ENCODE measurements around the gene SLC25A14. TPM values are rescaled to one million over a fixed set of nuclear protein-coding genes. Genes with fewer than 3 reads are reported as not detected.
"Not testable (repeated sequence)": the region's sequence is repeated elsewhere in the genome, so short reads cannot be mapped to it uniquely, and the experiment has no call there.

The SLC25A14 gene, protein sequence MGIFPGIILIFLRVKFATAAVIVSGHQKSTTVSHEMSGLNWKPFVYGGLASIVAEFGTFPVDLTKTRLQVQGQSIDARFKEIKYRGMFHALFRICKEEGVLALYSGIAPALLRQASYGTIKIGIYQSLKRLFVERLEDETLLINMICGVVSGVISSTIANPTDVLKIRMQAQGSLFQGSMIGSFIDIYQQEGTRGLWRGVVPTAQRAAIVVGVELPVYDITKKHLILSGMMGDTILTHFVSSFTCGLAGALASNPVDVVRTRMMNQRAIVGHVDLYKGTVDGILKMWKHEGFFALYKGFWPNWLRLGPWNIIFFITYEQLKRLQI
- total RNA-seq (2014; rRNA removed; shearing (Covaris generic)), result 13.3 and 13.4 TPM in 2 replicates
- 6.2 and 7.2 TPM in 2 replicates for polyA plus RNA-seq (2015; cell fraction: cytosol; rRNA removed)
- 99.4 and 120 TPM in 2 replicates for polyA plus RNA-seq (2015; cell fraction: nucleus; rRNA removed)

DNA sequence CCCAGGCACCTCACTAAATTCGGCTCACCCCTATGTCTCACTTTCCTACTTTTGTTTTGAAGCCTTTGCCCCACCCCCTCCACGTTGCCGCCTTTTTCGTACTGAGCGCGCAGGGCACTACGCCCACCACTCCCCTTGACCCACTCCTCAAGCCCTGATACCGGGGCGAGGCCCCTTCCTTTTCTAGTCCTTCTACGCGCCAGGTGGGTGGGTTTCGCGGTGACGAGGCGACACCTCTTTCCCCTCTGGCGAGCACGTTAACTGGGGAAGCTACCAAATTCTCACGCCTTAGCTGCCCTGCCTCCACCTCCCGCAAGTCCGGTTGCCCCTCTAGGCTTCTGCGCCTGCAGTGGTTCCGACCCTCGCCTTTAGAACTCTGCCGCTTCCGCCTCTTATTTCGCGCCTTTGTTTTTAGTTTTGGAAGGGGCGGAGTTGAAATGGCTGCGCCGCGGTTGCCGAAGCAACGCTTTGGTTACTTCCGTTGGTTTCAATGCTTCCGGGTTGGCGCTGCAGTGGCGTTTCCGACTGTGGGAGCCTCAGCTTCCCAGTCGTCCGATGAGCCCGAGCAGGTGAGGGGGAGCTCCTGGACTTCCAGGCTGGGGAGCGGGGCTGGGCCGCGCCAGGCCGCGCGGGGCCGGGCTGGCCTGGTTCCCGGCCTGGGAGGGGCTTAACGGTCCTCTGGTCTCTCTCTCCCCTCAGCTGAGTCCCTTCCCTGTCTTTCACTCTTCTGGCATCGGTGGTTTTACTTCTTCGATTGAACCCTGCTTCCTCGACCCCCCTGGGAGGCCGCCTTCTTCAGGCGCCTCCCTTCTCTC, at the start of gene SLC25A14:
TSS of gene SLC25A14 (plus strand) at position 512 of the 815 bp plus-strand sequence. CDS start 360 bp downstream, outside the sequence.
- in situ Hi-C loops (cut with HindIII; ENCODE audit: low pct_unique_long_range_greater_than_20kb, low sequenced_read_pairs), result no loop called here
- peak; percentile 71 for DNase-seq (ENCODE audit: low read depth, low spot score)

DNA sequence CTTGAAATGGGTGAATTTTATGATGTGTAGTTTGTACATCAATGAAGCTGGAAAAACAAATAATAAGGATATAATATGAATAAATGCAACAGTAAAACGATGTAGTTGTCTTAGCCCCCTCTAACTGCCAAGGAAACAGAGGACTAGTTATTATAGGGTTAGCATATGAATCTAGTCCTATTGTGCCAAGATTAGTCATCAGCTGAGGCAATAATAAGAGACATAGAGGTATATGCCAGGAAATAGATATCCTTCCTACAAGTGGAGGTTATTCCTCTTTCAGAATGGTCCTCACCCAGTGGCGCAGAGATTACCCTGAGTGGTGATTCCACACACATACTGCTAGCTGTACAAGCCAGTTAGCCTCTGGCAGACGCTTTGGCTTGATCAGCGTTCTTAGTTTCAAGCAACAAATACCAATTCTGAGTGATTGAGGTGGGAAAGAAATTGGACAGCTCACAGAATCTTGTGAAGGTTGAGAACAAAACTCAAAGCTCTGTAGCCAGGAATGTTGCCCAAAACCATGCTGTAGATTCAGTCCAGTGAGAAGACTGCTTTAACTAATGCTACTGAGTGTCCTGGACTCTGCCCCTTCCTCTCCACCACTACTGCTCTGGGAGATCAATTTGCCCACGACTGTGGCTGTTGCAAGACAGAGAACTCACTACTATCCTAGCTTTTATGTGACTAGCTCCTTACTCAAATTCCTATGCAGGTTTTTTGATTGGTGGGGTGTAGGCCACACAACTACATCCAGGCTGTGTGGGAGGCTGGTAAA, 44.0 kb upstream of the SLC25A14 start:
- no peak for DNase-seq (ENCODE audit: low read depth, low spot score)
- in situ Hi-C loops (cut with HindIII; ENCODE audit: low pct_unique_long_range_greater_than_20kb, low sequenced_read_pairs), result no loop called here

DNA sequence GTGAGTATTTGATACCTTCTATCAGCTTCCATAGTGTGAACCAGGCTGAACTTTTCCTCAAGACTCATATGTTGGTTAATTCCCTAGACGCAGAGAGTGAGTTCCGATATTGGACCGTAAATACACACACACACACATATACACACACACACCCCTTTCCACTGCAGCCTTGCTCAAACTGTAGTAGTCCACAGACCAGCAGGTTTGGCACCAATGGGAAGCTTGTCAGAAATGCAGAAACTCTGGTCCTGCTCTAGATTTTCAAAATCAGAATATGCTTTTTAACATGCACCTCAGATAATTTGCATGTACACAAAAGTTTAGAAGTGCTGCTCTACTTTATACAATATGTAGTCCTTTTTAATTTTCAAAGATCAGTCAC, 43.4 kb upstream of the SLC25A14 start:
- no peak for DNase-seq (ENCODE audit: low read depth, low spot score)
- in situ Hi-C loops (cut with HindIII; ENCODE audit: low pct_unique_long_range_greater_than_20kb, low sequenced_read_pairs), result no loop called here

DNA sequence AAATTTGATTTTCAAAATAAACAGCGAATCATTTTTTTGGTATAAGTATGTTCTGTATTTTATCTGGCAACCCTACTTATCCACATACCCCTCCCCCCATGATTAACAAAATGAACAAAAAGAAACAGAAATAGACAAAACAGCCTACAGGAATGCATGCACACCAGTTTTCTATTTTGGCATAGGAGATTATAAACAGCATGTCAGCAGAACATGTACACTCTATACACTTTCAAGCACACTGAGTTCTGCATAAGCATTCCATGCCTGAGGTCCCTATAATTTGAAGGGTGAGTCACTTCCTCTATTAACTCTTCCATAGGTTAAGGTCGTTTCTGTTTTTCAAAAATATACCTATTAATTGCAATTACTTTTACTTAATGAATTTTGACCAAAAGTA, 43.0 kb upstream of the SLC25A14 start:
- in situ Hi-C loops (cut with HindIII; ENCODE audit: low pct_unique_long_range_greater_than_20kb, low sequenced_read_pairs), result no loop called here
- no peak for DNase-seq (ENCODE audit: low read depth, low spot score)

DNA sequence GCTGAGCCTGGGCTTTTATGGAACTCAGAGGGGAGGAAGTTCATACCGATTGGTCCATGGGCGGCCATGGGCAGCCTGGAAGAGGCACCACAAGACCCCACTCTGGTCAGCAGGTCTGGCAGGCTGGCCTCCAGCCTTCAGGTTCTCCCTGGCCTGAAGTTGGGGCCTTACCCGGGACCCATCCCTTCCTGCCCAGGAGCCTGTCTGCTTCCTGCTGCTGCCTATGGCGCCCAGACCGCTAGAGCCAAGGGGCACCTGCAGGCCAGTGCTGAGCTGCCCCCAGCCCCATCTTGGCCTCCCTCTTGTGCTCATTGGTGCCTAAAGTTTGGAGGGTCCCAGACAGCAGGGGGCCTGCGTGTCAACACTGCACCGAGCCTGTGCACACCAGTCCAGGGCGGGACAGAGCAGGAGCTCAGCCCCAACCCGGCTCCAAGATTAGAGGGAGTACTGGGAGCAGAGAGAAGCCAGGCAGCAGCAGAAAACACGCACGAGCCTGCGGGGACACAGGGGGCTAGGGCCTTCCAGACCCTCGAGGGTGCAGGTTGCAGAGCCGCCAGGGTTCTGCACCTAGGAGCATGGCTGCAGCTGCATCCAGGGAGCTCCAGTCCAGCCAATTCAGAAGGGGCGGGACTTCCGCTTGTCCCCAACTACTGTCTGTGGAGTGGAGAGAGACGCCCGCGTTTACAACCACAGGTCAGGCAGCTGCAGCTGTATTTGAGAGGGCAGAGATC, 40.3 kb upstream of the SLC25A14 start:
- in situ Hi-C loops (cut with HindIII; ENCODE audit: low pct_unique_long_range_greater_than_20kb, low sequenced_read_pairs), result no loop called here

DNA sequence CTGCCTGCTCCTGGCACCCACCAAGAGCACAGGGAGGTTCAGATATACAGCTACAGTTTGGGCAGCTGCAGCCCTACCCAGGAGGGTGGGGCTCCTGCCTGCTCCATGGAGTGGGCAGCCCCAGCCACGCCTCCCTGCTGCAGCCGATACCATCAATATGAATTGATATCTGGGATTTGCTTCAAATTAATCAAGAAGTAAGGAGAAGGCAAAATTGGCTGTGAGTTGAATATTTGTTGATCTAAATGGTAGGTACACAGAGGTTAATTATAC, 39.8 kb upstream of the SLC25A14 start:
- in situ Hi-C loops (cut with HindIII; ENCODE audit: low pct_unique_long_range_greater_than_20kb, low sequenced_read_pairs), result no loop called here

More for the DNA sequence above, 40.3 kb upstream of the SLC25A14 start:
- no peak for DNase-seq (ENCODE audit: low read depth, low spot score)

DNA sequence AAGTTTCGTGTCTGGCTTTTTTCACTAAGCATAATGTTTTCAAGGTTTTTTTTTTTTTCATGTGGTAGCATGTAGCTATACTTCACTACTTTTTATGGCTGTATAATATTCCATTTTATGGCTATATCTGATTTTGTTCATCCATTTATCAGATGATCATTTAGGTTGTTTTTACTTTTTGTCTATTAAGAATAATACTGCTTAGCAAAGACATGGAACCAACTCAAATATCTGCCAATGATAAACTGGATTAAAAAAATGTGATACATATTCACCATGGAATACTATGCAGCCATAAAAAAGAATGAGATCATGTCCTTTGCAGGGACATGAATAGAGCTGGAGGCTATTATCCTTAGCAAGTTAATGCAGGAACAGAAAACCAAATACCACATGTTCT, 38.3 kb upstream of the SLC25A14 start:
- DNase-seq (ENCODE audit: low read depth, low spot score), result no peak
- in situ Hi-C loops (cut with HindIII; ENCODE audit: low pct_unique_long_range_greater_than_20kb, low sequenced_read_pairs), result no loop called here

More for the DNA sequence above, 39.8 kb upstream of the SLC25A14 start:
- no peak for DNase-seq (ENCODE audit: low read depth, low spot score)

DNA sequence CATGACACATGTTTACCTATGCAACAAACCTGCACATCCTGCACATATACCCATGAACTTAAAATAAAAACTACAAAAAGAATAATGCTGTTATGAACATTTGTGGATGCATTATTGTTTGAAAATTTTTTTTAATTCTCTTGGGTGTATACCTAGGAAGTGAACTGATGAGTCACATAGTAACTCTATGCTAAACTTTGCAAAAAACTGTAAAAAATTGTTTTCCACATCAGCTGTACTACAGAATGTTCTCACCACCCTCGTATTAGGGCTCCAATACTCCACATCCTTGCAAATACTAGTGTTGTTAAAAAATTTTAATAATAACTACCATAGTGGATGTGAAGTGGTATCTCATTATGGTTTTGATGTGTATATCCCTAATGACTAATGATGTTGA, 37.7 kb upstream of the SLC25A14 start:
- no peak for DNase-seq (ENCODE audit: low read depth, low spot score)
- in situ Hi-C loops (cut with HindIII; ENCODE audit: low pct_unique_long_range_greater_than_20kb, low sequenced_read_pairs), result no loop called here

DNA sequence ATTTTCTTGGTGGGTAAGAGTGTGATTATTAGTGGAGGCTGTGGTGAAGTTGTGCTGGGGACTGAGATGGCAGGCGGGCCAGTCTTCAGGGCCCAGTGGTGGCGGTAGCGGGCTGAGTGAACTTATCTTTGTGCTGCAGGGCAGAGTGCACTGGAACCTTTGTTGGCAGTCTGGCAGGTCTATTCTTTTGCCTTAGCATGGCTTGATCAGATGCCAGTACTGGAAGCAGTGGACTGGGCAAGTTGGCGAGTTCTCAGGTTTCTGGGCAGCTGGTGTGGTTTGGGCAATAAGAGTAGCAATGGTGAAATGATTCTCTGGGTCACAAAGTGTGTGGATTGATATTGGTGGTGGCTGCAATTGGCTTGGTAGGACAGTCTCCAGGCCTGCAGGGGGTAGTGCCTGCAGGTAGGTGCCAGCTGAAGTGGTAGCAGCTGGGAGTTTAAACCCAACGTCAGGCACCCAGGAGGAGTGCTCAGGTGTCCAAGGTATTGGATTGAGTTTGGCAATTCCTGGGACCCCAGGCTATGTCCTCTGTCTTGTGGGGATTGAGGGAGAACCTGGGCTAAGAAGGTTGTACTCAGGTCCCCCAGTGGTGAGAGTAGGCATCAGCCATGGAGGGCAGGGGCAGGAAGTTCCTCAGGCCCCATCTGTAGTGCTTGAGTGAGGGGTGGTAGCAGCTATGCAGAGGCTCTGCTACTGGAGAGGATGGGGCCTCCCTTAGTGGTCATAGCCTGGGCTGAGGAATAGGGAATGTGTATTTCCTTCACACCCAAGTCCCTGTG, 34.9 kb upstream of the SLC25A14 start:
- in situ Hi-C loops (cut with HindIII; ENCODE audit: low pct_unique_long_range_greater_than_20kb, low sequenced_read_pairs), result no loop called here
- no peak for DNase-seq (ENCODE audit: low read depth, low spot score)

DNA sequence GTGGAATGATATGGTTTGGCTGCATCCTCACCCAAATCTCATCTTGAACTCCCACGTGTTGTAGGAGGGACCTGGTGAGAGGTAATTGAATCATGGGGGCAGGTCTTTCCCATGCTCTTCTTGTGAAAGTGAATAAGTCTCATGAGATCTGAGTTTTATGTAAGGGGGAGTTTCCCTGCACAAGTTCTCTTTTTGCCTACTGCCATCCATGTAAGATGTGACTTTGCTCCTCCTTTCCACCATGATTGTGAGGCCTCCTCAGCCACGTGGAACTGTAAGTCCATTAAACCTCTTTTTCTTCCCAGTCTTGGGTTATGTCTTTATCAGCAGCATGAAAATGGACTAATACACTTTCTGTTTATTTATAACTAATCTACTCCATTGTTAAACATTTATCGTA, 19.8 kb upstream of the SLC25A14 start:
- DNase-seq (ENCODE audit: low read depth, low spot score); in situ Hi-C loops (cut with HindIII; ENCODE audit: low pct_unique_long_range_greater_than_20kb, low sequenced_read_pairs): not testable (repeated sequence)

DNA sequence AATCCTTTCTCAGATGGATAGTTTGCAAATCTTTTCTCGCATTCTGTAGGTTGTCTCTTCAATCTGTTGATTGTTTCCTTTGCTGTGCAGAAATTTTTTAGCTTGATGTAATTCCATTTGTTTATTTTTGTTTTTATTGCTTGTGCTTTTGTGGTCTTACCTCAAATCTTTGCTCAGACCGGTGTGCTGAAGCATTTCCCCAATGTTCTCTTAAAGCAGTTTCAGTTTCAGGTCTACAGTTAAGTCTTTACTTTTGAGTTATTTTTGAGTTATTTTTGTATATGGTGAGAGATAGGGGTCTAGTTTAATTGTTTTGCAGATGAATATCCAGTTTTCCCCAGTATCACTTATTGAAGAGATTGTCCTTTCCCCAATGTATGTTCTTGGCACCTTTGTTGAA, 18.2 kb upstream of the SLC25A14 start:
- in situ Hi-C loops (cut with HindIII; ENCODE audit: low pct_unique_long_range_greater_than_20kb, low sequenced_read_pairs), result no loop called here
- DNase-seq (ENCODE audit: low read depth, low spot score), result no peak

DNA sequence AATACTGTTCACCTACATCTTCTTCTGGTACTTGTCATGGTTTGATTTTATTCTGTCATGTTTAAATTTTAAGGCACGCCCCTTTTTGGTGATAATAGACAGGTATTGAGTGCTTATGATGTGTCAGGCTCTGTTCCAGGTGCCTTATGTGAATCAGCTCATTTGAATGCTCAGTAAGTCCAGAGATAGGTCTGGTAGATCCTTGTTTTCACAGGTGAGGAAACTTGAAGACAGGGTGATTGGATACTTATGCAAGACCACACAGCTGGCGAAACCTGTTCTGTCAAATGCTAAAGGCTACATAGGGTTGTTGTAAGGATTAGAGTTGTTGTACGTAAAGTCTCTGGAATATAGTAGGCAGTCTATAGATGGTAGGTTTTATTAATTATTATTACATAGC, 9.6 kb upstream of the SLC25A14 start:
- in situ Hi-C loops (cut with HindIII; ENCODE audit: low pct_unique_long_range_greater_than_20kb, low sequenced_read_pairs), result no loop called here
- no peak for DNase-seq (ENCODE audit: low read depth, low spot score)

DNA sequence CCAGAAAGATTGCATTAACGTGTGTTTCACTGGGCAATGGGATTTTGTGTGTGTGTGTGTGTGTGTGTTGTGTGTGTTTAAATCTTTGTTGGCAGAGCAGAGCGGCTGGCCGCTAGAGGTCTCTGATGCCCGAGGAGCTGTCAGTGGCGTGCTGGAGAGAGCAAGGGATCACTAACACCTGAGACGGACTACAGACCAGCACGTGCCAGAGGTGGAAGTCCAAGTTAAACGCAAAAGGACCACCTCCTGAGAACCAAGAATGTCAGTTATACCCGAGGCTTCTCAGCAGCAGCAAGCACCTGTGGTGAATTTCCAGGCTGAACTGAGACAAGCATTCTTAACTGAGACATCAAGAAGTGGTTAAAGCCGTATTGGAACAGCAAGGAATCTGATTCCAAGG, 9.0 kb upstream of the SLC25A14 start:
- DNase-seq (ENCODE audit: low read depth, low spot score), result peak; percentile 62
- in situ Hi-C loops (cut with HindIII; ENCODE audit: low pct_unique_long_range_greater_than_20kb, low sequenced_read_pairs), result no loop called here

DNA sequence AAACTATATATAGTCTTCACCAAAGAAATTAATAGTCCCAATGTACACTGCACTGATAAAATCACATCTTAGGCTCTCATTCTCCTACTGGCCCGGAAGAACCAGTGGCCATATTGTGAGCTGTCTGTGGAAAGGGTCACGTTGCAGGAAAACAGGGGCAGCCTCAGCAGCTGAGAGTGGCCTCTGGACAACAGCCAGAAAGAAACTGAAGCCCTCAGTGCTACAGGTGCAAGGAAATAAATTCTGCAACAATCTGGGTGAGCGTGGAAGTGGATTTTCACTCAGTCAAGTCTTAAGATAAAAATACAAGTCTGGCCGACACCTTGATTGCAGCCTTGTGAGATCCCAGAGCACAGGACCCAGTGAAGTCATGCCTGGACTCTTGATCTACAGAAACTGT, 3.2 kb upstream of the SLC25A14 start:
- in situ Hi-C loops (cut with HindIII; ENCODE audit: low pct_unique_long_range_greater_than_20kb, low sequenced_read_pairs), result no loop called here
- DNase-seq (ENCODE audit: low read depth, low spot score), result no peak

DNA sequence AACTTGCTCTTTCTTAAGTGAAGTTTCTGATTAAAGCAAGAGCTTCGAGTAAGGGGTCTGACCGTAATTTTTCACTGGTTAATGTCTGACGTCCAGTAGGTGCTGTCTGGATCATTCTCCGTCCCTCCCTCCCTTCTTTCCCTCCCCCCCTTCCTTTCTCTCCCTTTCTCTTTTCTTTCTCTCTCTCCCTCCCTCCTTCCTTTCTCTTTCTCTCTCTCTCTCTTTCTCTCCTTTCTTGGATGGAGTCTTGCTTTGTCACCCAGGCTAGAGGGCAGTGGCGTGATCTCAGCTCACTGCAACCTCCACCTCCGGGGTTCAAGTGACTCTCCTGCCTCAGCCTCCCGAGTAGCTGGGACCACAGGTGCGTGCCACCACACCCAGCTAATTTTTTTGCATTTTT, 850 bp upstream of the SLC25A14 start:
- DNase-seq (ENCODE audit: low read depth, low spot score); in situ Hi-C loops (cut with HindIII; ENCODE audit: low pct_unique_long_range_greater_than_20kb, low sequenced_read_pairs): not testable (repeated sequence)

DNA sequence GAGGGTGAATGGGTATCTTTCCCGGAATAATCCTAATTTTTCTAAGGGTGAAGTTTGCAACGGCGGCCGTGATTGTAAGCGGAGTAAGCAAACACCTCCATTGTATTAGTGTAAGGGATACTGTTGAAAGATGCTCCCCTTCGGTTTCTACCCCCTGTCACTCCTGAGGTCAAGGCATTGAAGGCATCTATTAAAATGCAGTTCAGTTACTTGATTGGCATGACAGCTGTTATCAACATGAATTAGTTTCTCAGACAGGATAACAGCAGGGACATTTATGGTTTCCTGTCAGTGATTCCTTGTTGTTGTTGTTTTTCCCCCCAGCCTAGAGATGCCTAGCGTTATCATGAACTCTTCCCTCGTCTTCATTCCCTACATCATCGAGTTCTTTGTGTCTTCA, 552 bp downstream of the SLC25A14 start:
- no peak for DNase-seq (ENCODE audit: low read depth, low spot score)
- in situ Hi-C loops (cut with HindIII; ENCODE audit: low pct_unique_long_range_greater_than_20kb, low sequenced_read_pairs), result no loop called here

DNA sequence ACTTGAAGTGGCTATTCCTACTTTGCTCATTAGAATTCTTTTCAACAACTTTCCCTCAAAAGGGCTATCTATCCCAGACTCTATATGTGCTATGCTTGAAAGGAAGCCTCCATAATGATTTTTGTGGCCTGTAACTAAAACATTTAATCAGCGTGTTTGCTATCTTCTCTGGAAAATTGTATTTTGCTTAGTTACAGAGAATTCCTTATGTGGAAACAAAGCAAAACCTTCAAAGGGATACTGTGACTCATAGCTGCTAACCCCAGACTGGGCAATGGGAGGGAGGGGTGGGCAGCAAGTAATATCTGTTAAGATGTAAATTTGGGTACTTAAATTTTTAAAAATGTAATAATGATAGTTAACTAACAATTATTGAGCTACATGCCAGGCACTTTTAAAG, 3.7 kb downstream of the SLC25A14 start:
- no peak for DNase-seq (ENCODE audit: low read depth, low spot score)
- in situ Hi-C loops (cut with HindIII; ENCODE audit: low pct_unique_long_range_greater_than_20kb, low sequenced_read_pairs), result no loop called here

Data from SK-MEL-5 (cell line).